ENCODE measurements around the gene OLFML2A.

DNA sequence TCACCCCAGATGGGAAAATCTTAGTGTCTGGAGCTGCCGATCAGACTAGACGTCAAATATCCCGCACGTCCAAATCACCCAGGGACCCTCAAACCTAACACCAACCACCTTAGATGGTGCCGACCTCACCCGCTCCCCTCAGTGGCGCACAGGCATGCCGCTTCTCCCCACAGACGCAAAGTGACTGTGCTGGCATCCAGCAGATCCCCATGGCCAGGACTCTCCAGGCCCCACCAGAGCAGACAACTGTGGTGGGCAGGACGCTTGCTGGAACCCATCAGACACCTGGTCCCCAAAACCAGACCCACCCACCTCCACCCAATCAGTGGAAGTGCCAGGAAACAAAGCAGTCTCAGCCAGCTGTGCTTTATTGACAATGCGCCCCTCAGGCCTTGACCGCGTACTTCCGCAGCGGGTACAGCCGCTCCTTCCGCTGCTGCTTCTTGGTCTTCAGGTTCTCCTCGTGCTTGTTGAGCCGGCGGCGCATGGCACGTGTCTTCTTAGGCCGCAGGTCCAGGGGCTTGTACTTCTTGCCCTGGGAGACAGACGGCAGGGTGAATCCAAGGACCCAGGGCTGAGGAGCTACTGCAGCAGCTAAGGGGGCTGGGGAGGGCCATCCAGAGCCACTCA, 80.7 kb downstream of the OLFML2A start:
- TF ChIP-seq, protein P1, sequence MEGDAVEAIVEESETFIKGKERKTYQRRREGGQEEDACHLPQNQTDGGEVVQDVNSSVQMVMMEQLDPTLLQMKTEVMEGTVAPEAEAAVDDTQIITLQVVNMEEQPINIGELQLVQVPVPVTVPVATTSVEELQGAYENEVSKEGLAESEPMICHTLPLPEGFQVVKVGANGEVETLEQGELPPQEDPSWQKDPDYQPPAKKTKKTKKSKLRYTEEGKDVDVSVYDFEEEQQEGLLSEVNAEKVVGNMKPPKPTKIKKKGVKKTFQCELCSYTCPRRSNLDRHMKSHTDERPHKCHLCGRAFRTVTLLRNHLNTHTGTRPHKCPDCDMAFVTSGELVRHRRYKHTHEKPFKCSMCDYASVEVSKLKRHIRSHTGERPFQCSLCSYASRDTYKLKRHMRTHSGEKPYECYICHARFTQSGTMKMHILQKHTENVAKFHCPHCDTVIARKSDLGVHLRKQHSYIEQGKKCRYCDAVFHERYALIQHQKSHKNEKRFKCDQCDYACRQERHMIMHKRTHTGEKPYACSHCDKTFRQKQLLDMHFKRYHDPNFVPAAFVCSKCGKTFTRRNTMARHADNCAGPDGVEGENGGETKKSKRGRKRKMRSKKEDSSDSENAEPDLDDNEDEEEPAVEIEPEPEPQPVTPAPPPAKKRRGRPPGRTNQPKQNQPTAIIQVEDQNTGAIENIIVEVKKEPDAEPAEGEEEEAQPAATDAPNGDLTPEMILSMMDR (IDR thresholded peaks at IDR 0.05): no peak
- no peak for TF ChIP-seq EZH2 (IDR thresholded peaks at IDR 0.05; ENCODE audit: borderline replicate concordance, insufficient read depth, low read depth, low read length, poor library complexity, severe bottlenecking)

Data from B cell (primary cell).